ENCODE results near the gene DOP1A.

Gene DOP1A

GRCh38 chr6:83192456-83192855, 125.0 kb downstream of the DOP1A start:
- DNase-seq (ENCODE audit: insufficient read length, low spot score) (no peak), FAIRE-seq (peak; percentile 23)
- TF ChIP-seq POLR2A (IDR thresholded peaks at IDR 0.05; ENCODE audit: low read depth, low read length): no peak
- TF ChIP-seq TAF1 (IDR thresholded peaks at IDR 0.05; ENCODE audit: low read depth, low read length): no peak
- TF ChIP-seq SPI1 (IDR thresholded peaks at IDR 0.05; ENCODE audit: low read depth, low read length): no peak
- no peak for TF ChIP-seq POU2F2 (IDR thresholded peaks at IDR 0.05; ENCODE audit: low read depth, low read length)
- no peak for TF ChIP-seq POLR2AphosphoS5 (IDR thresholded peaks at IDR 0.05; ENCODE audit: low read depth, low read length)
- no peak for TF ChIP-seq PAX5 (IDR thresholded peaks at IDR 0.05; ENCODE audit: insufficient read depth, low read length, severe bottlenecking)

GRCh38 chr6:83192871-83193746, 125.6 kb downstream of the DOP1A start, which contains the start of the genes PGM3 and RWDD2A:
TSS of gene PGM3 (minus strand) at chr6:83193265. CDS start at chr6:83191012, 2,253 bp downstream.
TSS of gene RWDD2A (plus strand) at chr6:83193357. CDS start at chr6:83194452, 1,095 bp downstream.
- FAIRE-seq: peak; percentile 98
- peak; percentile 98 for DNase-seq (ENCODE audit: insufficient read length, low spot score)
- TF ChIP-seq POLR2AphosphoS5 (IDR thresholded peaks at IDR 0.05; ENCODE audit: low read depth, low read length) (peak; percentile 80), POLR2A (IDR thresholded peaks at IDR 0.05; ENCODE audit: low read depth, low read length) (peak; percentile 77), TAF1 (IDR thresholded peaks at IDR 0.05; ENCODE audit: low read depth, low read length) (peak; percentile 71), POU2F2 (IDR thresholded peaks at IDR 0.05; ENCODE audit: low read depth, low read length) (no peak), PAX5 (IDR thresholded peaks at IDR 0.05; ENCODE audit: insufficient read depth, low read length, severe bottlenecking) (no peak), SPI1 (IDR thresholded peaks at IDR 0.05; ENCODE audit: low read depth, low read length) (peak; percentile 45)

GRCh38 chr6:83193747-83194566, 126.5 kb downstream of the DOP1A start:
- DNase-seq (ENCODE audit: insufficient read length, low spot score) (peak; percentile 21), FAIRE-seq (peak; percentile 43)
- TF ChIP-seq POLR2A (IDR thresholded peaks at IDR 0.05; ENCODE audit: low read depth, low read length): no peak
- no peak for TF ChIP-seq PAX5 (IDR thresholded peaks at IDR 0.05; ENCODE audit: insufficient read depth, low read length, severe bottlenecking)
- TF ChIP-seq TAF1 (IDR thresholded peaks at IDR 0.05; ENCODE audit: low read depth, low read length): no peak
- TF ChIP-seq SPI1 (IDR thresholded peaks at IDR 0.05; ENCODE audit: low read depth, low read length): no peak
- TF ChIP-seq POU2F2 (IDR thresholded peaks at IDR 0.05; ENCODE audit: low read depth, low read length): no peak
- no peak for TF ChIP-seq POLR2AphosphoS5 (IDR thresholded peaks at IDR 0.05; ENCODE audit: low read depth, low read length)

- TF ChIP-seq TAF1 (IDR thresholded peaks at IDR 0.05; ENCODE audit: low read depth, low read length): no peak
- no peak for TF ChIP-seq POLR2A (IDR thresholded peaks at IDR 0.05; ENCODE audit: low read depth, low read length)
- no peak for TF ChIP-seq SPI1 (IDR thresholded peaks at IDR 0.05; ENCODE audit: low read depth, low read length)
- no peak for TF ChIP-seq POU2F2 (IDR thresholded peaks at IDR 0.05; ENCODE audit: low read depth, low read length)
- no peak for TF ChIP-seq PAX5 (IDR thresholded peaks at IDR 0.05; ENCODE audit: insufficient read depth, low read length, severe bottlenecking)
- no peak for TF ChIP-seq POLR2AphosphoS5 (IDR thresholded peaks at IDR 0.05; ENCODE audit: low read depth, low read length)
- FAIRE-seq (no peak), DNase-seq (ENCODE audit: insufficient read length, low spot score) (no peak)
Observed at GRCh38 chr6:83198486-83199172, 131.2 kb downstream of the DOP1A start.

GRCh38 chr6:83199173-83199862, 131.8 kb downstream of the DOP1A start:
- FAIRE-seq: peak; percentile 51
- TF ChIP-seq POU2F2 (IDR thresholded peaks at IDR 0.05; ENCODE audit: low read depth, low read length) (no peak), POLR2A (IDR thresholded peaks at IDR 0.05; ENCODE audit: low read depth, low read length) (no peak), SPI1 (IDR thresholded peaks at IDR 0.05; ENCODE audit: low read depth, low read length) (no peak), TAF1 (IDR thresholded peaks at IDR 0.05; ENCODE audit: low read depth, low read length) (no peak), PAX5 (IDR thresholded peaks at IDR 0.05; ENCODE audit: insufficient read depth, low read length, severe bottlenecking) (no peak), POLR2AphosphoS5 (IDR thresholded peaks at IDR 0.05; ENCODE audit: low read depth, low read length) (no peak)
- DNase-seq (ENCODE audit: insufficient read length, low spot score): no peak

GRCh38 chr6:83199863-83200225, 132.4 kb downstream of the DOP1A start:
- TF ChIP-seq TAF1 (IDR thresholded peaks at IDR 0.05; ENCODE audit: low read depth, low read length) (no peak), POU2F2 (IDR thresholded peaks at IDR 0.05; ENCODE audit: low read depth, low read length) (no peak), PAX5 (IDR thresholded peaks at IDR 0.05; ENCODE audit: insufficient read depth, low read length, severe bottlenecking) (no peak), POLR2A (IDR thresholded peaks at IDR 0.05; ENCODE audit: low read depth, low read length) (no peak), SPI1 (IDR thresholded peaks at IDR 0.05; ENCODE audit: low read depth, low read length) (no peak), POLR2AphosphoS5 (IDR thresholded peaks at IDR 0.05; ENCODE audit: low read depth, low read length) (no peak)
- FAIRE-seq (no peak), DNase-seq (ENCODE audit: insufficient read length, low spot score) (no peak)

GRCh38 chr6:83202031-83202430, 134.6 kb downstream of the DOP1A start:
- FAIRE-seq (no peak), DNase-seq (ENCODE audit: insufficient read length, low spot score) (no peak)
- TF ChIP-seq TAF1 (IDR thresholded peaks at IDR 0.05; ENCODE audit: low read depth, low read length) (no peak), POU2F2 (IDR thresholded peaks at IDR 0.05; ENCODE audit: low read depth, low read length) (no peak), SPI1 (IDR thresholded peaks at IDR 0.05; ENCODE audit: low read depth, low read length) (no peak), POLR2A (IDR thresholded peaks at IDR 0.05; ENCODE audit: low read depth, low read length) (no peak), PAX5 (IDR thresholded peaks at IDR 0.05; ENCODE audit: insufficient read depth, low read length, severe bottlenecking) (no peak), POLR2AphosphoS5 (IDR thresholded peaks at IDR 0.05; ENCODE audit: low read depth, low read length) (no peak)
